ENCODE measurements around the gene FMO5. TPM values are rescaled to one million over a fixed set of nuclear protein-coding genes. Genes with fewer than 3 reads are reported as not detected.

The FMO5 gene
- total and polyA plus RNA-seq, 10 of the 15 experiments (the other 5 are each of a cell fraction or from before 2014, with no cell fraction given), result 0.05 to 0.58 (median 0.19) TPM

DNA sequence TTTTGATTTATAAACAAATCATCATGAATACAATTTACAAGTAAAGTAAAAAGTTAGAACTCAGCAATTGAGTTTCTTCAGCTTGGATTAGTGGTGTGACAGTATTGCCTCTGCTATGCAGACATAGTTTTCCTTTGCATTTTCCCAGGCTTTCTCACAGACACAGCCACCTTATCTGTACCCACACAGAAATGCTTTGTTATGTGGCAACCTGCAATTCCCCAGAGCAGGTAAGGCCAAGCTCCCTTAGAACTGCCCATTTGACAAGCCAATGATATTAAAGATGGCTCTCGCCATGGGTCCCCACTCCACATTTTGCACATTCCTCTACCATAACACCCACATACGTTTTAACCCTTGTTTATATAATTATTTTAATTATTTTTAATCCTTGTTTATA is 14.2 kb downstream of the FMO5 start (continued):
- no peak for TF ChIP-seq CEBPB (IDR thresholded peaks at IDR 0.05; ENCODE audit: borderline replicate concordance in 1 of 2, low read depth in 2 of 2, low read length in 2 of 2)
- no peak for TF ChIP-seq DPF2 (IDR thresholded peaks at IDR 0.05)
- no peak for TF ChIP-seq SMAD5 (IDR thresholded peaks at IDR 0.05; ENCODE audit: low read depth)

DNA sequence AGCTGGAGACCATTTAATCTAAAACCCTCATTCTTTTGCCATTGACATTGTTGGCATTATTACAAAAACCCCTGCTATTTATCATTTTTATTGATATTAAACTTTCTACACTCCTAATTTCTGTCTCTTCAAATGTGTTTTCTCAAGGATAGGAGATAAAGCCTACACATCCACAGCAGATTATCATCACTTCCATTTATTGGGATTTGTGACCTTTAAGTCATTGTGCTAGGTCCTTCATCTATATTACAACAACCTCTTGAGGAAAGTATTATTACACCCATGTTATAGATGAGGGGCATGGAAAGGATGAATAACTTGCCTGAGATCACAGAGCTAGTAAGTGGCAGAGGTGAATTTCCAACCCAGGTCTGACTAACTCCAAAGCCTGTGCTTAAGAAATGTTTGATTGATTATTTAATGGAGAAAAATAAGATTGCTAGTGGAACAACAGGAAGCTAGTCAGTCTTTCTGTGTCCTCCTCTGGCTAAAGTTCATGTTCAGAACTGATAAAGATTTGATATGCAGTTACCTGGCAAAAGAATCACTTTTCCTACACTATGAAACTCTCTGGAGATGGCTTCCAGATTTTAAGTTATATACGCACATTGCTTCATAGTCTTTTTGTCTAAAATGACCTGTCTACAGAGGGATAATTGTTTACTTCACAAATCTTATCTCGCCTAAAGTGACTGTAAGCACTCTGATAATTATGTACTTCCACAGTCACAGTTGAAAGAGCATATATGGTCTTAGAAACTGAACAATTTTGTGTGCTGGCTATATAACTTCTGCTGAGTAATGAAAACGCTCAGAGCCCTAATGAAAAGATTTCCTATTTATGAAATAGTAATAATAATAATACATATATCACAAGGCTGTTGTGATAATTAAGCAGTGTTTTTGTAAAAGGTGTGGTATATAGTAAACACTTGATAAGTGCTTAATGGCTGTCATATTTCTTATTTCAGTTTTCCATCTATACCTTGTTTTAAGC is 15.0 kb downstream of the FMO5 start:
- H3K36me3 ChIP-seq (ENCODE audit: control insufficient read depth in 2 of 2, insufficient read depth in 2 of 2, low read length in 1 of 2), result no peaks in the 10 kb centered on the region
- intact Hi-C loops (cut with micrococcal nuclease; ENCODE audit: unreplicated experiment), result no loop called here
- CTCF ChIA-PET, result no interaction called here
- H3K9me3 ChIP-seq (replicated peaks; ENCODE audit: control insufficient read depth, insufficient read depth, low read length), result no peaks in the 10 kb centered on the region
- H3K79me2 ChIP-seq (ENCODE audit: control insufficient read depth, insufficient read depth, low read length), result no peaks in the 10 kb centered on the region
- no peak overlapping the region for H3K9ac ChIP-seq (ENCODE audit: control insufficient read depth, insufficient read depth, low read length)
- FAIRE-seq (no peak), DNase-seq (ENCODE audit: low read depth, low spot score) (no peak), ATAC-seq (no peak)
- H2AFZ ChIP-seq (ENCODE audit: control insufficient read depth, low read depth, low read length), result no peak overlapping the region
- no peak overlapping the region for H3K4me3 ChIP-seq
- POLR2A ChIA-PET, result no interaction called here
- no peaks in the 10 kb centered on the region for H4K20me1 ChIP-seq (ENCODE audit: control insufficient read depth, insufficient read depth)
- no peaks in the 10 kb centered on the region for H3K4me1 ChIP-seq (ENCODE audit: control insufficient read depth, insufficient read depth, low read length)
- no peak overlapping the region for H3K27ac ChIP-seq (ENCODE audit: control insufficient read depth, insufficient read depth)
- SMC1A ChIA-PET (ENCODE audit: uncharacterized antibody, unreplicated experiment), result no interaction called here
- no peaks in the 10 kb centered on the region for H3K27me3 ChIP-seq (replicated peaks in 1 of 2; ENCODE audit: control insufficient read depth in 2 of 2, insufficient read depth in 2 of 2, low read length in 1 of 2)
- RAD21 ChIA-PET (ENCODE audit: unreplicated experiment), result no interaction called here
- no TSS peak for BruUV-seq (replicated peaks)
- no peak overlapping the region for H3K4me2 ChIP-seq (ENCODE audit: control insufficient read depth, insufficient read depth)
- 37% methylated on average over 3 of the region's 3 CpGs for WGBS (ENCODE audit: insufficient coverage, insufficient replicate concordance, low lambda C conversion rate, missing lambda C conversion rate)
- in situ Hi-C loops (cut with MboI), result no loop called here
- TF ChIP-seq, protein P1, sequence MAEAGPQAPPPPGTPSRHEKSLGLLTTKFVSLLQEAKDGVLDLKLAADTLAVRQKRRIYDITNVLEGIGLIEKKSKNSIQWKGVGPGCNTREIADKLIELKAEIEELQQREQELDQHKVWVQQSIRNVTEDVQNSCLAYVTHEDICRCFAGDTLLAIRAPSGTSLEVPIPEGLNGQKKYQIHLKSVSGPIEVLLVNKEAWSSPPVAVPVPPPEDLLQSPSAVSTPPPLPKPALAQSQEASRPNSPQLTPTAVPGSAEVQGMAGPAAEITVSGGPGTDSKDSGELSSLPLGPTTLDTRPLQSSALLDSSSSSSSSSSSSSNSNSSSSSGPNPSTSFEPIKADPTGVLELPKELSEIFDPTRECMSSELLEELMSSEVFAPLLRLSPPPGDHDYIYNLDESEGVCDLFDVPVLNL (IDR thresholded peaks at IDR 0.05; ENCODE audit: low read depth, low read length), result no peak
- TF ChIP-seq SIN3A (IDR thresholded peaks at IDR 0.05; ENCODE audit: low read depth, low read length) (no peak), NR2C1 (IDR thresholded peaks at IDR 0.05) (no peak), PAX8 (IDR thresholded peaks at IDR 0.05) (no peak), EZH2 (IDR thresholded peaks at IDR 0.05; ENCODE audit: borderline replicate concordance, control insufficient read depth, low read depth, low read length) (no peak), DPF2 (IDR thresholded peaks at IDR 0.05) (no peak), SPI1 (IDR thresholded peaks at IDR 0.05; ENCODE audit: borderline replicate concordance, insufficient read depth, low read depth, low read length) (no peak), RAD51 (IDR thresholded peaks at IDR 0.05) (no peak)
- TF ChIP-seq, protein P2, sequence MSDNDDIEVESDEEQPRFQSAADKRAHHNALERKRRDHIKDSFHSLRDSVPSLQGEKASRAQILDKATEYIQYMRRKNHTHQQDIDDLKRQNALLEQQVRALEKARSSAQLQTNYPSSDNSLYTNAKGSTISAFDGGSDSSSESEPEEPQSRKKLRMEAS (IDR thresholded peaks at IDR 0.05; ENCODE audit: low read depth, low read length), result no peak
- TF ChIP-seq, protein P3, sequence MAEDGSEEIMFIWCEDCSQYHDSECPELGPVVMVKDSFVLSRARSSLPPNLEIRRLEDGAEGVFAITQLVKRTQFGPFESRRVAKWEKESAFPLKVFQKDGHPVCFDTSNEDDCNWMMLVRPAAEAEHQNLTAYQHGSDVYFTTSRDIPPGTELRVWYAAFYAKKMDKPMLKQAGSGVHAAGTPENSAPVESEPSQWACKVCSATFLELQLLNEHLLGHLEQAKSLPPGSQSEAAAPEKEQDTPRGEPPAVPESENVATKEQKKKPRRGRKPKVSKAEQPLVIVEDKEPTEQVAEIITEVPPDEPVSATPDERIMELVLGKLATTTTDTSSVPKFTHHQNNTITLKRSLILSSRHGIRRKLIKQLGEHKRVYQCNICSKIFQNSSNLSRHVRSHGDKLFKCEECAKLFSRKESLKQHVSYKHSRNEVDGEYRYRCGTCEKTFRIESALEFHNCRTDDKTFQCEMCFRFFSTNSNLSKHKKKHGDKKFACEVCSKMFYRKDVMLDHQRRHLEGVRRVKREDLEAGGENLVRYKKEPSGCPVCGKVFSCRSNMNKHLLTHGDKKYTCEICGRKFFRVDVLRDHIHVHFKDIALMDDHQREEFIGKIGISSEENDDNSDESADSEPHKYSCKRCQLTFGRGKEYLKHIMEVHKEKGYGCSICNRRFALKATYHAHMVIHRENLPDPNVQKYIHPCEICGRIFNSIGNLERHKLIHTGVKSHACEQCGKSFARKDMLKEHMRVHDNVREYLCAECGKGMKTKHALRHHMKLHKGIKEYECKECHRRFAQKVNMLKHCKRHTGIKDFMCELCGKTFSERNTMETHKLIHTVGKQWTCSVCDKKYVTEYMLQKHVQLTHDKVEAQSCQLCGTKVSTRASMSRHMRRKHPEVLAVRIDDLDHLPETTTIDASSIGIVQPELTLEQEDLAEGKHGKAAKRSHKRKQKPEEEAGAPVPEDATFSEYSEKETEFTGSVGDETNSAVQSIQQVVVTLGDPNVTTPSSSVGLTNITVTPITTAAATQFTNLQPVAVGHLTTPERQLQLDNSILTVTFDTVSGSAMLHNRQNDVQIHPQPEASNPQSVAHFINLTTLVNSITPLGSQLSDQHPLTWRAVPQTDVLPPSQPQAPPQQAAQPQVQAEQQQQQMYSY (CRISPR knock-in tag; IDR thresholded peaks at IDR 0.05), result no peak
- TF ChIP-seq, protein P4, sequence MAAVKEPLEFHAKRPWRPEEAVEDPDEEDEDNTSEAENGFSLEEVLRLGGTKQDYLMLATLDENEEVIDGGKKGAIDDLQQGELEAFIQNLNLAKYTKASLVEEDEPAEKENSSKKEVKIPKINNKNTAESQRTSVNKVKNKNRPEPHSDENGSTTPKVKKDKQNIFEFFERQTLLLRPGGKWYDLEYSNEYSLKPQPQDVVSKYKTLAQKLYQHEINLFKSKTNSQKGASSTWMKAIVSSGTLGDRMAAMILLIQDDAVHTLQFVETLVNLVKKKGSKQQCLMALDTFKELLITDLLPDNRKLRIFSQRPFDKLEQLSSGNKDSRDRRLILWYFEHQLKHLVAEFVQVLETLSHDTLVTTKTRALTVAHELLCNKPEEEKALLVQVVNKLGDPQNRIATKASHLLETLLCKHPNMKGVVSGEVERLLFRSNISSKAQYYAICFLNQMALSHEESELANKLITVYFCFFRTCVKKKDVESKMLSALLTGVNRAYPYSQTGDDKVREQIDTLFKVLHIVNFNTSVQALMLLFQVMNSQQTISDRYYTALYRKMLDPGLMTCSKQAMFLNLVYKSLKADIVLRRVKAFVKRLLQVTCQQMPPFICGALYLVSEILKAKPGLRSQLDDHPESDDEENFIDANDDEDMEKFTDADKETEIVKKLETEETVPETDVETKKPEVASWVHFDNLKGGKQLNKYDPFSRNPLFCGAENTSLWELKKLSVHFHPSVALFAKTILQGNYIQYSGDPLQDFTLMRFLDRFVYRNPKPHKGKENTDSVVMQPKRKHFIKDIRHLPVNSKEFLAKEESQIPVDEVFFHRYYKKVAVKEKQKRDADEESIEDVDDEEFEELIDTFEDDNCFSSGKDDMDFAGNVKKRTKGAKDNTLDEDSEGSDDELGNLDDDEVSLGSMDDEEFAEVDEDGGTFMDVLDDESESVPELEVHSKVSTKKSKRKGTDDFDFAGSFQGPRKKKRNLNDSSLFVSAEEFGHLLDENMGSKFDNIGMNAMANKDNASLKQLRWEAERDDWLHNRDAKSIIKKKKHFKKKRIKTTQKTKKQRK (IDR thresholded peaks at IDR 0.05; ENCODE audit: low read depth, low read length), result no peak

All from GM12878 (cell line).